ENCODE results near the gene NTM. TPM values are rescaled to one million over a fixed set of nuclear protein-coding genes. Genes with fewer than 3 reads are reported as not detected.

NTM gene
- total RNA-seq (2021; fragmentation: NEBNext Ultra II Directional; extraction: Animal tissue kit (Norgen Biotek cat#: 25700)) (20.0 and 23.4 TPM in 2 replicates), polyA plus RNA-seq (2011; rRNA removed) (12.9 and 13.4 TPM in 2 replicates), polyA minus RNA-seq (2011; rRNA and poly(A)+ RNA removed) (22.8 and 36.1 TPM in 2 replicates)
- polyA plus RNA-seq (2011; cell fraction: cytosol; rRNA removed): 9.5 TPM
- polyA plus RNA-seq (2011; cell fraction: nucleus; rRNA removed): 41.7 TPM
- 14.7 to 18.6 TPM (median 17.7 TPM) in 4 replicates for polyA plus RNA-seq (2012, experiment 1 of 2)
- 6.2 TPM for polyA plus RNA-seq (2012, experiment 2 of 2)
- 26.4 TPM for polyA plus RNA-seq (2013, experiment 1 of 2)
- 25.3 TPM for polyA plus RNA-seq (2013, experiment 2 of 2)
- polyA minus RNA-seq (2011; cell fraction: cytosol; rRNA and poly(A)+ RNA removed): 13.4 TPM
- 64.2 TPM for polyA minus RNA-seq (2011; cell fraction: nucleus; rRNA and poly(A)+ RNA removed)
- long read RNA-seq, experiment 1, partial matches to known transcripts: 0 of 16 reads
- long read RNA-seq, experiment 1, other reads (novel, unspliced or antisense): 15 of 16 reads
- long read RNA-seq, experiment 2, partial matches to known transcripts: 0 of 3 reads
- long read RNA-seq, experiment 2, other reads (novel, unspliced or antisense): 1 of 3 reads

DNA sequence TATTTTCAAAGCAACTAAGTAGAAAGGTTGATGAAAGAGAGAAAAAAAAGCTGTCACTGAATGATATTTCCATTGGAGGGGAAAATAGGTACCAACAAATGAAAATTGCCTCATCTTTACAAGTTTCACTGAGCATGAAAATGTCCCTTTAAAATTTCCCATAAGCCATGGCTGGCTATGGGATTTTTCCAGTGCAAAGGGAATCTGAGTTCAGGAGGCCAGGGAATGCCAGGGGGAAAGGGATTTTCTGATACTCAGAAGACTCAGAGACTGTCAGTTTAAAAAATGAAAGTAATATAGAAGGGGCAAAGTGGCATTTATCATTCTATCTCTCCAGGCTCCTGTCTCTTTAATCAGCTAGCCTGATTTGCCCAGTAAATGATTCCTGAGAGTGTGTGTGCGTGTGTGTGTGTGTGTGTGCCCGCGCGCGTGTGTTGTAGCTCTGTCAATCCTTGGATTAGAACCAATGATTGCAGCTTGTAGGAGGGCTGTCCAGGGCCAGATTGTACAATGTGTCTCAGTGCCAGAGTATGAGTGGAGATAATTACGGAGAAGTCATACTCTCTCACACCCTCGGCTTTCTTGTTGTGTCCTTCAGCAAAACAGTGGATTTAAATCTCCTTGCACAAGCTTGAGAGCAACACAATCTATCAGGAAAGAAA lies at the start of gene NTM:
NTM (plus strand) TSS at position 526 of the 662 bp plus-strand sequence.
- H2BK20ac ChIP-seq (ENCODE audit: low read length): no peak within 1 kb of the TSS
- TF ChIP-seq CREB1 (IDR thresholded peaks at IDR 0.05): peak; percentile 26; the same call in 1 of the 2 replicates
- TF ChIP-seq JUND (IDR thresholded peaks at IDR 0.05; ENCODE audit: low read length): no peak
- TF ChIP-seq JUN (IDR thresholded peaks at IDR 0.05; ENCODE audit: low read depth, low read length): no peak
- no peak for TF ChIP-seq GABPA (IDR thresholded peaks at IDR 0.05; ENCODE audit: borderline replicate concordance, insufficient read depth, low read length)
- no peak for TF ChIP-seq SIX5 (IDR thresholded peaks at IDR 0.05; ENCODE audit: low read depth, low read length)
- no peak for TF ChIP-seq SRF (IDR thresholded peaks at IDR 0.05; ENCODE audit: low read depth, low read length)
- ChIA-PET CTCF (ENCODE audit: partially characterized antibody) (interaction anchor here (0.7 to 2.0 kb wide), 5 partner anchors 9 to 123 kb away, joined by 3 to 8 read pairs (median 3); no protein-coding TSS in a partner anchor), POLR2A (ENCODE audit: partially characterized antibody) (interaction anchor here (1.0 to 1.5 kb wide), 2 partner anchors 19 to 27 kb away, joined by 3 read pairs; no protein-coding TSS in a partner anchor)
- no peaks in the 10 kb centered on the region for H3K79me2 ChIP-seq (ENCODE audit: control insufficient read depth in 1 of 2, insufficient read depth in 2 of 2, low read length in 2 of 2)
- H4K5ac ChIP-seq (ENCODE audit: insufficient read length, low read depth, low read length): no peak within 1 kb of the TSS
- no peak for FAIRE-seq
- H3K4me1 ChIP-seq (replicated peaks in 1 of 4; ENCODE audit: control insufficient read depth in 3 of 4, insufficient read depth in 4 of 4, low read length in 3 of 4): peaks cover 8 to 21% (median 19%) of the 10 kb centered on the region in 4 experiments
- H3K27me3 ChIP-seq (replicated peaks in 1 of 4; ENCODE audit: control insufficient read depth in 3 of 4, extremely low read depth in 1 of 4, insufficient read depth in 3 of 4, low read length in 3 of 4): peaks cover 0 to 2% (median 0%) of the 10 kb centered on the region in 4 experiments; a peak in 1 of 7 replicates
- H3K79me1 ChIP-seq (ENCODE audit: low read depth, low read length): no peaks in the 10 kb centered on the region
- no peak within 1 kb of the TSS for H3K4me3 ChIP-seq (ENCODE audit: extremely low read depth in 1 of 4, insufficient read depth in 2 of 4, low read depth in 3 of 4, low read length in 4 of 4)
- no peak within 1 kb of the TSS for H2BK120ac ChIP-seq (replicated peaks; ENCODE audit: low read depth, low read length)
- H3K9ac ChIP-seq (replicated peaks in 1 of 4; ENCODE audit: extremely low read depth in 1 of 4, low read depth in 3 of 4, low read length in 3 of 4): no peak within 1 kb of the TSS; a peak in 1 of 7 replicates
- H3K27ac ChIP-seq (ENCODE audit: low read depth, low read length): no peak within 1 kb of the TSS
- no peak within 1 kb of the TSS for H3K23ac ChIP-seq (ENCODE audit: insufficient read length)
- H4K20me1 ChIP-seq (replicated peaks in 1 of 2; ENCODE audit: control insufficient read depth in 1 of 2, insufficient read depth in 2 of 2, low read length in 2 of 2): no peaks in the 10 kb centered on the region
- no peak within 1 kb of the TSS for H4K91ac ChIP-seq (replicated peaks; ENCODE audit: insufficient read length, low read length)
- WGBS, 2 experiments (ENCODE audit: extremely low coverage in 1 of 2, insufficient coverage in 1 of 2, insufficient read length in 1 of 2, insufficient replicate concordance in 2 of 2, low coverage in 1 of 2, low lambda C conversion rate in 2 of 2, missing lambda C conversion rate in 1 of 2): 92% methylated on average over 7 of the region's 7 CpGs; no CpG with 5 or more reads in 1 of the 2 experiments
- H3K9me3 ChIP-seq (ENCODE audit: insufficient read depth in 2 of 2, low read depth in 1 of 2, low read length in 1 of 2): no peaks in the 10 kb centered on the region
- peak within 1 kb of the TSS; percentile 31 to 53; a peak in 2 of 4 replicates for H3K4me2 ChIP-seq (ENCODE audit: insufficient read depth in 1 of 2, low read depth in 2 of 2, low read length in 2 of 2)
- H3K18ac ChIP-seq (ENCODE audit: extremely low read depth, low read length): no peak within 1 kb of the TSS
- no peak within 1 kb of the TSS for H2BK12ac ChIP-seq (ENCODE audit: low read depth, low read length)
- no peak within 1 kb of the TSS for H2AFZ ChIP-seq (ENCODE audit: low read length)
- no peak within 1 kb of the TSS for H3K14ac ChIP-seq (ENCODE audit: insufficient read length)
- no peak for DNase-seq (ENCODE audit: low read depth in 1 of 2, low spot score in 2 of 2)
- H3K4ac ChIP-seq (replicated peaks; ENCODE audit: insufficient read length, low read depth, low read length): no peak within 1 kb of the TSS
- no peak within 1 kb of the TSS for H2AK5ac ChIP-seq (ENCODE audit: low read depth, low read length)
- H3K23me2 ChIP-seq (ENCODE audit: low read depth, low read length): no peaks in the 10 kb centered on the region
- H2BK5ac ChIP-seq (ENCODE audit: low read depth, low read length): no peak within 1 kb of the TSS
- H3K36me3 ChIP-seq (ENCODE audit: control insufficient read depth in 2 of 4, insufficient read depth in 4 of 4, low read length in 3 of 4): no peaks in the 10 kb centered on the region
- H2BK15ac ChIP-seq (ENCODE audit: low read length): no peak within 1 kb of the TSS
- H3K56ac ChIP-seq (replicated peaks; ENCODE audit: insufficient read length, low read depth, low read length): no peak within 1 kb of the TSS
- H4K8ac ChIP-seq (ENCODE audit: extremely low read depth, insufficient read depth, low read length): peak within 1 kb of the TSS; percentile 53; the same call in 1 of the 2 replicates
